HEK293 (cell line): ENCODE measurements around the gene SPIN2A.

Source experiments
- CTCF ChIA-PET: fragments of 350-600 bp; formaldehyde crosslinking; extraction: SDS; loops from one replicate; lab custom pipeline; 2021; ENCODE audit warnings: antibody characterized with exemption; lab: Yijun Ruan, JAX
- POLR2A ChIA-PET: fragments of 300-600 bp; formaldehyde crosslinking; extraction: SDS; loops from one replicate; lab custom pipeline; 2020; ENCODE audit warnings: antibody characterized with exemption, inconsistent platforms; lab: Yijun Ruan, JAX
- H3K27ac ChIP-seq: fragments of 200-500 bp; sonication (Bioruptor generic); 2 replicates; pipeline ENCODE4 v1.5.1; 2014; ENCODE audit warnings: low read depth, low read length, control low read depth, inconsistent platforms; ENCODE audit errors: extremely low read depth
- H3K36me3 ChIP-seq, 2 experiments: fragments of 200-500 bp in 1 of 2; sonication (Bioruptor generic) in 1 of 2; 1 replicate in 1 of 2; 2 replicates in 1 of 2; pipeline ENCODE4 v1.5.1; 2014 to 2017; ENCODE audit warnings: inconsistent platforms in 2 of 2, low read length in 2 of 2; ENCODE audit not compliant: control insufficient read depth in 2 of 2, insufficient read depth in 1 of 2
- H3K4me1 ChIP-seq: fragments of 200-500 bp; sonication (Bioruptor generic); 2 replicates; pipeline ENCODE4 v1.5.1; 2014; ENCODE audit warnings: mild to moderate bottlenecking, low read length, inconsistent platforms; ENCODE audit not compliant: control insufficient read depth, insufficient read depth
- H3K4me3 ChIP-seq: 2 replicates; pipeline ENCODE4 v1.5.1; 2011; ENCODE audit warnings: low read depth, mild to moderate bottlenecking, control low read depth, low read length, moderate library complexity
- H3K9me3 ChIP-seq: fragments of 200-500 bp; sonication (Bioruptor generic); 2 replicates; pipeline ENCODE4 v1.5.1; 2014; ENCODE audit warnings: low read depth, low read length, inconsistent platforms; ENCODE audit not compliant: control insufficient read depth, insufficient read depth
- CTCF ChIP-seq: fragments of 450-650 bp; formaldehyde crosslinking; IDR thresholded peaks from 2 replicates; pipeline ENCODE4 v1.5.1; 2016; ENCODE audit warnings: missing biosample characterization, missing genetic modification characterization
- INSM2 ChIP-seq: fragments of 450-650 bp; formaldehyde crosslinking; IDR thresholded peaks from 2 replicates; pipeline ENCODE4 v1.5.1; 2016; ENCODE audit warnings: missing biosample characterization, missing genetic modification characterization
- KLF8 ChIP-seq: fragments of 450-650 bp; formaldehyde crosslinking; IDR thresholded peaks from 2 replicates; pipeline ENCODE4 v1.5.1; 2016; ENCODE audit warnings: missing biosample characterization, missing genetic modification characterization
- OVOL3 ChIP-seq: fragments of 450-650 bp; formaldehyde crosslinking; IDR thresholded peaks from 2 replicates; pipeline ENCODE4 v1.5.1; 2016; ENCODE audit warnings: missing biosample characterization, missing genetic modification characterization
- PRDM1 ChIP-seq: fragments of 450-650 bp; formaldehyde crosslinking; IDR thresholded peaks from 2 replicates; pipeline ENCODE4; 2016; ENCODE audit warnings: missing biosample characterization, missing genetic modification characterization
- PRDM2 ChIP-seq: fragments of 450-650 bp; formaldehyde crosslinking; IDR thresholded peaks from 2 replicates; pipeline ENCODE4 v1.5.1; 2016; ENCODE audit warnings: missing biosample characterization, missing genetic modification characterization, borderline replicate concordance
- TRIM28 ChIP-seq: IDR thresholded peaks from 2 replicates; pipeline ENCODE4 v1.6.1; 2011; ENCODE audit warnings: low read length, control low read depth, borderline replicate concordance
- ZNF184 ChIP-seq: fragments of 450-650 bp; IDR thresholded peaks from 2 replicates; pipeline ENCODE4 v1.5.1; 2018; ENCODE audit warnings: missing biosample characterization, mild to moderate bottlenecking, missing genetic modification characterization
- ZNF23 ChIP-seq: fragments of 450-650 bp; formaldehyde crosslinking; IDR thresholded peaks from 2 replicates; pipeline ENCODE4 v1.5.1; 2016; ENCODE audit warnings: missing biosample characterization, missing genetic modification characterization, borderline replicate concordance
- ZNF248 ChIP-seq: fragments of 450-650 bp; formaldehyde crosslinking; IDR thresholded peaks from 2 replicates; pipeline ENCODE4 v1.5.1; 2017; ENCODE audit warnings: missing biosample characterization, missing genetic modification characterization
- ZNF280C ChIP-seq: fragments of 450-650 bp; formaldehyde crosslinking; IDR thresholded peaks from 2 replicates; pipeline ENCODE4 v1.5.1; 2016; ENCODE audit warnings: missing biosample characterization, missing genetic modification characterization
- ZNF354C ChIP-seq: fragments of 450-650 bp; formaldehyde crosslinking; IDR thresholded peaks from 2 replicates; pipeline ENCODE4 v1.5.1; 2016; ENCODE audit warnings: missing biosample characterization, missing genetic modification characterization, low read depth, borderline replicate concordance
- ZNF654 ChIP-seq: fragments of 450-650 bp; formaldehyde crosslinking; IDR thresholded peaks from 2 replicates; pipeline ENCODE4 v1.5.1; 2016; ENCODE audit warnings: low read depth, missing biosample characterization, missing genetic modification characterization
- ZNF677 ChIP-seq: fragments of 450-650 bp; IDR thresholded peaks from 2 replicates; pipeline ENCODE4 v1.5.0; 2018; ENCODE audit warnings: missing biosample characterization, mild to moderate bottlenecking, missing genetic modification characterization, moderate library complexity
- ZNF707 ChIP-seq: fragments of 450-650 bp; formaldehyde crosslinking; IDR thresholded peaks from 2 replicates; pipeline ENCODE4 v1.5.1; 2016; ENCODE audit warnings: missing biosample characterization, missing genetic modification characterization

SPIN2A gene

GRCh38 chrX:57156397-57157049 lies 19.3 kb upstream of the SPIN2A start:
- CTCF ChIA-PET, result interaction anchor here (0.6 to 1.1 kb wide), 8 partner anchors 10 to 788 kb away, joined by 3 to 4 read pairs (median 4); no protein-coding TSS in a partner anchor
- no peak overlapping the region for H3K27ac ChIP-seq
- no peaks in the 10 kb centered on the region; the same call in 1 of the 2 replicates for H3K9me3 ChIP-seq
- H3K4me3 ChIP-seq, result no peak overlapping the region
- TF ChIP-seq TRIM28 (no peak), ZNF248 (tag by site-specific recombination) (no peak), ZNF184 (tag by site-specific recombination) (no peak), INSM2 (tag by site-specific recombination) (no peak), ZNF23 (tag by site-specific recombination) (no peak), PRDM2 (tag by site-specific recombination) (no peak), ZNF677 (tag by site-specific recombination) (no peak), ZNF354C (tag by site-specific recombination) (no peak), ZNF707 (tag by site-specific recombination) (no peak), ZNF654 (tag by site-specific recombination) (peak; percentile 57), PRDM1 (tag by site-specific recombination) (no peak), ZNF280C (tag by site-specific recombination) (no peak), CTCF (tag by site-specific recombination) (0 out of 2 replicates have a peak, but pooled peaks have one; percentile 13), OVOL3 (tag by site-specific recombination) (no peak), KLF8 (tag by site-specific recombination) (no peak)
- TF ChIP-seq, all 188 proteins: peak for 2
- no peaks in the 10 kb centered on the region for H3K36me3 ChIP-seq
- H3K4me1 ChIP-seq, result no peaks in the 10 kb centered on the region
- POLR2A ChIA-PET, result no interaction called here
